Hematopoietic multipotent progenitor cell treated with erythropoietin and hydrocortisone succinate and interleukin-3 and kit ligand, for 4 days (in vitro differentiated cells): Measurements from ENCODE around the gene TBC1D13.
"Not testable (repeated sequence)": the region's sequence is repeated elsewhere in the genome, so short reads cannot be mapped to it uniquely, and the experiment has no call there.

Experiments
- DNase-seq: peaks from one replicate; pipeline ENCODE4 v3.0.0-alpha.2; 2015

The TBC1D13 gene

DNA sequence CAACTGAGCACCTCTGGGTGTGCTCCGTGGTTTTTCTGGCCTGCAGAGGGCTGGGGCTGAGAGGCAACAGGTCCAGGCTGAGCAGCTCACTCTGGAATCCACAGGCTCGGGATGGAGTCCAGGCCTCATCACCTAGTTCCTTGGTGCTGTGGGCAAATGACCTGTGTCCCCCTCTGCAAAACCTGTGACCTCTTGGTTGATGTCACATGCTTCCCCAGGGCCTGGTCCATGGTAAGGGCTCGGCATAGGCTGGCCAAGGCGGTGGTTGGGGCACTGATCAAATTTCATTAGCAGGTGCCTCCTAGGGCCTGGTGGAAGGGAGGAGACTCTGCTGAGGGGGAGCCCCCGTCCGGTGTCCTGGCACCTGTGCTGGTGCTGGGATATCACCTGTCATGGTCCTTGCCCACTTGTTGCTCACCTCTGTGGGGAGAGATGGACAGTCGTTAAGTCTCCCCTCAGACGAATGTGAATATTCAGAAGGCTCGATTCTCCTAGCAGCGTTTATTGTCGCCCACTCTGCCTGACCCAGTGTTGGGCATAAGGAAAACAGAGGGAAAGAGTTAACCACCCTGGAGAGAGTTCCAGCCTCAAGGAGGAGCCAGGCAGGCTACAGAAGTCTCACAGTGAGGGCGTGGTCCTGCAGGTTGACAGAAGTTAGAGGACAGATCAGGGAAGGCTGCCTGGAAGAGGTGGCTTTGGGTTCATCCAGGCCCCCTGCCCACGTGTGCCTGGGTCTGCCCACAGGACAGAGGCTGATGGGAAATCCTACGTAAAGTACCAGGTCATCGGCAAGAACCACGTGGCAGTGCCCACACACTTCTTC is 34.7 kb downstream of the TBC1D13 start:
- no peak for DNase-seq

DNA sequence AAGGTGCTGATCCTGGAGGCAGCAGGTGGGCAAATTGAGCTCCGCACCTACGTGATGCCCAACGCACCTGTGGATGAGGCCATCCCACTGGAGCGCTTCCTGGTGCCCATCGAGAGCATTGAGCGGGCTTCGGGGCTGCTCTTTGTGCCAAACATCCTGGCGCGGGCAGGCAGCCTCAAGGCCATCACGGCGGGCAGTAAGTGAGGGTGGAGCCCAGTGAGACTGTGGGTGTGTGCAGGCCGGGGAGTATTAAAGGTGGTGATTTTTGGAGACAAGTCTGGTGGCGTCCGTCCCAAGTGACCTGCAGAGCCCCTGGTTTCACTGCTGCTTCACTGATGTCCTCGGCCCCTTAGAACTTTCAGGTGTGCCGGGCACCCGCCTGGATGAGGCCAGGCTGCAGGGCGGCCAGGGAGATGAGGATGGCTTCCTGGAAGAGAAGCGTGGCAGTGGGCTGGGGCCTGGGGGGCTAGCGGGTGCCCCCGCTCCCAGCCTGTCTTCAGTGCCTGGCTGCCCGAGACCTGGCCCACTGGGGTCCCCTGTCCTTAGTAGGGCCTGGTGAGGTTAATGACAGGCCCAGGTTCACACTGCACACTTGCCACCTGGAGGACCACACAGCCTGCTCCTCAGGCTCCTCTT is 35.5 kb downstream of the TBC1D13 start:
- no peak for DNase-seq

DNA sequence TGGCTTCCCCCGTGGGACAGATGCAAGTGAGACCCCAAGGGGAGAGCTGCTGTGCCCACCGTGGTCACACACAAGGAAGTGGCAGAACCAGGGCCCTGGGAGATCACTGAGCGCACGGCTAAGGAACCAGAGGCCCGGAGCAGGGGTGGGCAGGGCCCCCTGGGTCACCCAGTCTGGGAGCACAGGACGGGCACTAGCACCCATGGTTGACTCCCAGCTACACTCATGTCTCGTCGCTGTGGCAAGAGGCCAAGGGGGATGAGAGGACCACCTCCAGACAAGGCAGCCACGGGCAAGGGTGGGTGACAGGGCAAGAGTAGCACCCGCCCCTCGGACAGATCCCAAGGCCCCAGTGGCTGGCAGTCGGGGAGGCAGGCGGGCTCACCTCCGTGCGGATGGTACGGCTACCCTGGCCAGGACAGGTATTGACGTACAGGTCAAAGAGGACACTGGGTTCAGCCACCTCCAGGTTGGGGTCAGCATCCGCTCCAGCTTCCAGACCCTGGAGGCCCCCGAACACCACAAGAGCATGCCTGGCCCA is 36.4 kb downstream of the TBC1D13 start:
- no peak for DNase-seq

DNA sequence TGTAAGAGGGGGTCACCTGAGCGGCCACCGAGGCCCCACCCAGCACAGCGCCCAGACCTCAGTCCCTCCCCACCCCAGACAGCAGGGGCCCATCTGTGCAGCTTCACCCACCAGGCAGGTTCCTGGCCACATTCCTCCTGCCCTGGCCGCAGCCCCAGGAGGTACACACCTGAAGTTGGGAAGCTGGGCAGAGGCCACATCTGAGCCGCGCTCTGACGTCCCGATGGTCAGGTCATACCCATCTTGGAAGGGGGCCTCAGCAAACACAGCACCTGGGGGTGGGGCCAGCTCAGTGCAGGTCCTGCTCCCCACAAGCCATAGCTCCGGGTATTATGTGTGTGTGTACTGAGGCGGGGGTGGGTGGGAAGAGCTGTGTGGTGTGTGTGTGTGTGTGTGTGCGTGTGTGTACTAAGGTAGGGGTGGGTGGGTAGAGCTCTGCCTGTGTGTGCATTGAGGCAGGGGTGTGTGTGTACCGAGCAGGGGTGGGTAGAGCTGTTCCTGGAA is 36.9 kb downstream of the TBC1D13 start:
- DNase-seq: no peak

DNA sequence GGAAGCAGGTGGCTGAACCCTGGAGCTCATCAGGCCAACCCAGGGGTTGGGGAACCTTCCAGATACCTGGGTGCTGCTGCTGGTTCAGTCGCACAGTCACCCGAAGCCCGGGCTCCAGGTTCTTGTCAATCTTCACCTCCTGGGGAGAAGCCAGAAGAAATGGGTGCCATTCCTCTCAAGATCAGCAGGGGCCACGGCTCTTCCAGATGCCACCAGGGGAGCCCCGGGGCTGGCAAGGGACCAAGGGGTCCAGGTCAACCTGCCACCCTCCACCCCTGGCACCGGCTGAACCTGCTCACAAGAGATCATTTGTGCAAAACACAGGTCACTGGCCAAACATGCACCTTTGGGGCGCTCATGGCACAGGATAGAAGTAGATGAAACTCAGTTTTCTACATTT is 37.9 kb downstream of the TBC1D13 start:
- DNase-seq: no peak

- DNase-seq: no peak
These were observed 39.1 kb downstream of the TBC1D13 start for GRCh38 chr9:128825923-128826700.

- DNase-seq: no peak
These were observed 41.2 kb downstream of the TBC1D13 start for GRCh38 chr9:128828267-128828666.

GRCh38 chr9:128828719-128829452 is 41.8 kb downstream of the TBC1D13 start:
- DNase-seq: no peak

DNA sequence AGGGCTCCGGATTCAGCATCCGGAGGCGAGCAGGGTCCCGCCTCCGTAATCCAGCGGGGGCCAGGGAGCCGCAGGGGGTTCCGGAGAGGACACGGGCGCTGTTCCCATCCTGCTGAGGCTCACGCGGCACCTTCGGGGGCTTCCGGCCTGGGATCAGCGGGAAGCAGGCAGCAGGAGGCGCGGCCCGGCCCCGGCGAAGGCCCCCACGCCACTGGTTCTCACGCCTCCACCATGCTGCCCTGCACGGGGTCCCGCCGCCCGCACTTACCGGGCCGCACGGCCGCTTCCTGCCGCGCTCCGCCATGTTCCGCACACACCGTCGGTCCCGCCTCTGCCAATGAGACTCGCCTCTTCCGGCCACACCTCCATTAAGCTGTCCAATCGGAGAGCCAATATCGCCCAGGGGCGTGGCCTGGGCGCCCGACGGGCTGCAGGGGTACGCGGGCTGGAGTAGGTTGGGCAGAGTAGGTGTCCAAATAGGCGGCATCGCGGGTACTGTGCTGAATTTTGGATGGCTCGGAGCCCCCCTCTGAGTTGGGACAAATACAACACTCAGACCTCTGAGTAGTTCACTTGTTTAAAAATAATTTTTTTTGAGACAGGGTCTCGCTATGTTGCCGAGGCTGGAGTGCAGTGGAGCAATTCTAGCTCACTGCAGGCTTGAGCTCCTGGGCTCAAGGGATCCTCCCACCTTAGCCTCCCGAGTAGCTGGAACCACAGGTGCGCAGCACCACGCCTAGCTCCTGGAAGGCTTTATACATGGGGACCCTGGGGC is 42.6 kb downstream of the TBC1D13 start, which contains the start of gene SPOUT1:
SPOUT1 (minus strand) TSS at position 318 of the 775 bp plus-strand sequence; CDS start at position 304, 14 bp downstream.
- peak; percentile 98 for DNase-seq

DNA sequence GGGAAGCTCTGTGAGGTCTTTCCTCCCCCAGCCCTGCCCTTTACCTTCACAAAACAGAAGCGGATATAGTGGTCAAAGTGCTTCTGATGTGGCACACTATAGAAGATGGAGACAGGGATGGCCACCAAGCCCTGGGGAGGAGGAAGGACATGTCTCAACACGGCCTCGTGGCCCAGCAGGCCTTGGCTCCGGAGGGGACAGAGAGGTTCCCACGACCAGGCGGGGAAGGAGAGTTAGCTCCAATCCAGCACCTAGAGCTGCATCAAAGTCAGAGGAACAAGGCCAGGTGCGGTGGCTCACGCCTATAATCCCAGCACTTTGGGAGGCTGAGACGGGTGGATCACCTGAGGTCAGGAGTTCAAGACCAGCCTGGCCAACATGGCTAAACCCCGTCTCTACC is 46.6 kb downstream of the TBC1D13 start:
- no peak for DNase-seq

- DNase-seq: no peak
These were observed 48.5 kb downstream of the TBC1D13 start for GRCh38 chr9:128835246-128836210.

DNA sequence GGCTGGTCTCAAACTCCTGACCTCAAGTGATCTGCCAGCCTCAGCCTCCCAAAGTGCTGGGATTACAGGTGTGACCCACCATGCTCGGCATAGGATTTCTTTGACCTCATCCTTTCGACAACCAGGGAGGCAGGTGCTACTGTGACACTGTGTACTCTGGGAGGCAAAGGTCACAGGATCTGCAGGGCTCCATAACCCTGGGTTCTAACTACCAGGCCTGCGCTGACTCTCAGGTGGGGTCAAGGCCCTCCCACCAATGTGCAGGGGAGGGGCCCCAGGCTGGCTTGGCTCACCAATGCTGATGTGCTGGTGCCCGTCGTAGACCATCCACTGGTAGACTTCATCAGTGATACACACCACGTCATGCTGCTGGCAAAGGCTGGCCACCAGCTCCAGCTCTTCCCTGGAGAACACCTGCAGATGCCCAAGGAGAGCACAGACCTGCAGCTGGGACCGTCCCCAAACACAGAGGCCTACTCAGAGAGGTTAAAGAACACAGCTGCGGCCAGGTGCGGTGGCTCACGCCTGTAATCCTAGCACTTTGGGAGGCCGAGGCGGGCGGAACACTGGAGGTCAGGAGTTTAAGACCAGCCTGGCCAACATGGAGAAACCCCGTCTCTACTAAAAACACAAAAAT is 49.6 kb downstream of the TBC1D13 start:
- DNase-seq: no peak

GRCh38 chr9:128838338-128838737 is 51.3 kb downstream of the TBC1D13 start:
- no peak for DNase-seq

DNA sequence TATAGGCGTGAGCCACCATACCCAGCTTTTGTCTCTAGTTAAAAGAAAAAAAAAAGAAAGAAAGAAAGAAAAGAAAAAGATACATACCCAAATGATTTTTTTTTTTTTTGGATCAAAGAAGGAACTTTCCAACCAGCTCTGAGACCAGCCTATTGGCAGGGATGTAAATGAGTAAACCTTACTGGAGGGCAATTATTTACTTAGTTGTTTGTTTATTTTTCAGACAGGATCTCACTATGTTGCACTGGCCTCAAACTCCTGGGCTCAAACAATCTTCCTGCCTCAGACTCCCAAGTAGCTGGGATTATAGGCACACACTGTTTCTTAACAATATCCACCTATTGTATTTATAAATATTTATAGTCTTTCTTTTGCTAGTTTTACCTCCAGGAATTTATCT is 53.5 kb downstream of the TBC1D13 start:
- no peak for DNase-seq

- no peak for DNase-seq
These were observed 54.8 kb downstream of the TBC1D13 start for GRCh38 chr9:128841694-128842492.

GRCh38 chr9:128843171-128843570 is 56.1 kb downstream of the TBC1D13 start:
- DNase-seq: not testable (repeated sequence)

GRCh38 chr9:128845186-128845931 is 58.3 kb downstream of the TBC1D13 start:
- peak; percentile 20 for DNase-seq

- no peak for DNase-seq
These were observed 59.6 kb downstream of the TBC1D13 start for GRCh38 chr9:128846680-128847030.
